GM12878 (cell line): ENCODE results near the gene DGKB. TPM values are rescaled to one million over a fixed set of nuclear protein-coding genes. Genes with fewer than 3 reads are reported as not detected.

Source experiments
- ATAC-seq: fragments of 200-7000 bp; cut with Tn5 transposase; 3 replicates; pipeline ENCODE4 v1.9.1; 2020; ENCODE audit warnings: mild to moderate bottlenecking, moderate library complexity
- BruUV-seq: library from RNA; stranded (reverse); fragments of 400-500 nt; replicated peaks from 2 replicates; lab custom pipeline; 2021; lab: Mats Ljungman, UMichigan
- CTCF ChIA-PET: fragments of 300-600 bp; sonication (Branson Sonifier 250); formaldehyde crosslinking; extraction: SDS; loops from one replicate; lab custom pipeline; 2021; ENCODE audit warnings: inconsistent platforms; lab: Yijun Ruan, JAX
- POLR2A ChIA-PET: fragments of 350-600 bp; formaldehyde crosslinking; extraction: SDS; loops from one replicate; lab custom pipeline; 2021; ENCODE audit warnings: inconsistent platforms; lab: Charles Lee
- RAD21 ChIA-PET: fragments of 300-600 bp; sonication (Branson Sonifier 250); formaldehyde crosslinking; loops from one replicate; lab custom pipeline; 2023; ENCODE audit warnings: antibody characterized with exemption; ENCODE audit not compliant: unreplicated experiment; lab: Charles Lee
- SMC1A ChIA-PET: fragments of 300-600 bp; sonication (Branson Sonifier 250); formaldehyde crosslinking; loops from one replicate; lab custom pipeline; 2023; ENCODE audit not compliant: unreplicated experiment, uncharacterized antibody; lab: Charles Lee
- DNase-seq: peaks from one replicate; pipeline ENCODE4 v3.0.0-alpha.2; 2011; ENCODE audit warnings: low read depth, low spot score
- FAIRE-seq: peaks from 3 replicates; lab custom pipeline; 2011; peaks lifted over from hg19 to GRCh38; lab: Jason Lieb, UNC
- H2AFZ ChIP-seq: 2 replicates; pipeline ENCODE4 v1.6.0; 2011; ENCODE audit warnings: low read depth, low read length, control low read depth; ENCODE audit not compliant: control insufficient read depth
- H3K27ac ChIP-seq: 2 replicates; pipeline ENCODE4 v1.5.1; 2011; ENCODE audit warnings: control low read depth; ENCODE audit not compliant: control insufficient read depth, insufficient read depth
- H3K27me3 ChIP-seq, 2 experiments: replicated peaks in 1 of 2; 2 replicates each; pipeline versions ENCODE4 v1.6.0 to v1.6.1; 2011; ENCODE audit warnings: low read length in 1 of 2; ENCODE audit not compliant: control insufficient read depth in 2 of 2, insufficient read depth in 2 of 2
- H3K36me3 ChIP-seq, 2 experiments: 2 replicates each; pipeline ENCODE4 v1.5.1; 2011; ENCODE audit warnings: low read length in 1 of 2; ENCODE audit not compliant: control insufficient read depth in 2 of 2, insufficient read depth in 2 of 2
- H3K4me1 ChIP-seq: 2 replicates; pipeline ENCODE4 v1.6.1; 2011; ENCODE audit warnings: mild to moderate bottlenecking, low read length, moderate library complexity, mixed read lengths; ENCODE audit not compliant: control insufficient read depth, insufficient read depth
- H3K4me2 ChIP-seq: 2 replicates; pipeline ENCODE4 v1.6.0; 2011; ENCODE audit warnings: control low read depth; ENCODE audit not compliant: control insufficient read depth, insufficient read depth
- H3K4me3 ChIP-seq: fragments of 200-600 bp; sonication (generic); 2 replicates; pipeline ENCODE4 v1.5.1; 2016
- H3K79me2 ChIP-seq: 2 replicates; pipeline ENCODE4 v1.6.0; 2011; ENCODE audit warnings: low read length; ENCODE audit not compliant: control insufficient read depth, insufficient read depth
- H3K9ac ChIP-seq: 2 replicates; pipeline ENCODE4 v1.8.0; 2011; ENCODE audit warnings: low read length, control low read depth, mixed read lengths; ENCODE audit not compliant: control insufficient read depth, insufficient read depth
- H3K9me3 ChIP-seq: replicated peaks from 3 replicates; pipeline ENCODE4 v1.5.1; 2011; ENCODE audit warnings: mild to moderate bottlenecking, low read length; ENCODE audit not compliant: control insufficient read depth, insufficient read depth
- H4K20me1 ChIP-seq: 2 replicates; pipeline ENCODE4 v1.6.0; 2011; ENCODE audit not compliant: control insufficient read depth, insufficient read depth
- ATF3 ChIP-seq: IDR thresholded peaks from 2 replicates; pipeline ENCODE4 v1.6.1; 2011; ENCODE audit warnings: low read depth, mild to moderate bottlenecking, low read length, moderate library complexity, borderline replicate concordance; ENCODE audit errors: extremely low read depth
- BACH1 ChIP-seq: fragments of 450-650 bp; IDR thresholded peaks from 2 replicates; pipeline ENCODE4 v1.6.1; 2017; ENCODE audit warnings: mild to moderate bottlenecking, borderline replicate concordance
- BCL3 ChIP-seq: IDR thresholded peaks from 2 replicates; pipeline ENCODE4 v1.6.1; 2011; ENCODE audit warnings: borderline replicate concordance, low read depth, mild to moderate bottlenecking, moderate library complexity, low read length; ENCODE audit not compliant: insufficient read depth, poor library complexity, severe bottlenecking
- NBN ChIP-seq: fragments of 450-650 bp; IDR thresholded peaks from 2 replicates; pipeline ENCODE4 v1.6.1; 2016
- NFYA ChIP-seq: IDR thresholded peaks from 2 replicates; pipeline ENCODE4 v1.6.1; 2011; ENCODE audit warnings: low read depth, mild to moderate bottlenecking, low read length, improper control_type of control experiment, borderline replicate concordance
- NFYB ChIP-seq: IDR thresholded peaks from 2 replicates; pipeline ENCODE4 v1.6.1; 2011; ENCODE audit warnings: low read depth, mild to moderate bottlenecking, low read length, improper control_type of control experiment, moderate library complexity; ENCODE audit not compliant: insufficient read depth
- RAD51 ChIP-seq: fragments of 450-650 bp; IDR thresholded peaks from 2 replicates; pipeline ENCODE4 v1.6.1; 2016; ENCODE audit warnings: moderate library complexity, mild to moderate bottlenecking, inconsistent platforms
- SUPT20H ChIP-seq: IDR thresholded peaks from 2 replicates; pipeline ENCODE4 v1.6.1; 2011; ENCODE audit warnings: low read depth, mild to moderate bottlenecking, low read length, moderate library complexity, borderline replicate concordance; ENCODE audit not compliant: control insufficient read depth
- TCF7 ChIP-seq: IDR thresholded peaks from 2 replicates; pipeline ENCODE4 v1.6.1; 2014; ENCODE audit warnings: antibody characterized with exemption, borderline replicate concordance
- WGBS: methylation state at CpG from one replicate; pipeline ENCODE4 v1.1.6; 2016; ENCODE audit warnings: low lambda C conversion rate; ENCODE audit not compliant: insufficient replicate concordance, insufficient coverage; ENCODE audit errors: missing lambda C conversion rate; 5-methylcytosine and 5-hydroxymethylcytosine counted together
- in situ Hi-C: fragments of 300-500 bp; cut with MboI; formaldehyde crosslinking; loops from 9 replicates; pipeline ENCODE4 v1.14.3; 2018; ENCODE audit warnings: mixed read lengths
- intact Hi-C: fragments of 100-400 bp; cut with micrococcal nuclease; formaldehyde crosslinking; loops from one replicate; pipeline ENCODE4 v1.14.2; 2022; ENCODE audit not compliant: unreplicated experiment
- polyA plus RNA-seq, 11 experiments: library from polyadenylated mRNA; depleted of rRNA in 4 of 11; unstranded in 6 of 11; stranded (reverse) in 5 of 11; fragments of >200 nt; fragmentation: Nextera tagmentation in 4 of 11; fragmentation: Illumina TruSeq in 1 of 11; extraction: Ambion mirVana in 4 of 11; extraction: Trizol in 1 of 11; gene quantifications; 1 replicate in 1 of 11; 2 replicates in 10 of 11; pipeline versions ENCODE4 v1.2.1 to v1.2.3, GENCODE V29; 2011 to 2016; ENCODE audit warnings: inconsistent platforms in 2 of 11, missing spikeins in 2 of 11, low read depth in 1 of 11
- total RNA-seq, 4 experiments: library from RNA; depleted of rRNA in 3 of 4; stranded (reverse); fragments of >200 nt in 3 of 4; fragmentation: Illumina TruSeq in 1 of 4; extraction: Trizol in 1 of 4; gene quantifications; 2 replicates each; pipeline versions ENCODE4 v1.2.1 to v1.2.3, GENCODE V29; 2013 to 2021
- TF ChIP-seq, protein P1 (sequence below): IDR thresholded peaks from 2 replicates; pipeline ENCODE4 v1.6.1; 2011; ENCODE audit warnings: mild to moderate bottlenecking, low read depth, low read length, moderate library complexity; ENCODE audit not compliant: insufficient replicate concordance

DGKB gene
- total and polyA plus RNA-seq, 10 of the 15 experiments (the other 5 are each of a cell fraction or from before 2014, with no cell fraction given), result 0.02 to 0.10 (median 0.04) TPM; not detected in 6

DNA sequence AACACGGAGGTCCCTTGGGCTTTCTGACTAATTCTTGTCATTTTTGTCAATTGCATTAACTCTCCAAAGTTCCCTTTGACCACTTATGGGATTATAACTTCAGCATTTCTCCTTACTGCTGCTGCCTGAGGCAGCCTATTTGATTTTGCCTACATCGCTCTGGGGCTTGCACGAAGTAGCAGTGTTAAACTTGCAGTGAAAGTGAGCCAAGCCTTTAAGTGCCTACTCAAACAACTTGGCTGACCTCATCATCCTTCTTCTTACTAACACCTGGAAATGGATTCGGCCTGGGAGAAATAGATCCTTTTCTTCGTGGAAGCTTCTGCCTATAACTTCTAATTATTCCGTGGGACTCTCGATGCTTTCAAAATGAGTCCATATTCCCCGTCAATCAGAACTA, 76.6 kb downstream of the DGKB start:
- Histone ChIP-seq H3K79me2 (no peaks in the 10 kb centered on the region), H3K4me2 (no peak overlapping the region), H3K27me3 (no peaks in the 10 kb centered on the region), H3K4me1 (no peaks in the 10 kb centered on the region)
- POLR2A ChIA-PET, result no interaction called here
- DNase-seq, result no peak
- CTCF ChIA-PET, result no interaction called here
- intact Hi-C loops, result no loop called here
- ATAC-seq, result no peak
- TF ChIP-seq BACH1 (no peak), BCL3 (no peak), SUPT20H (no peak), RAD51 (no peak), NFYA (no peak), NBN (no peak), NFYB (no peak), TCF7 (no peak), ATF3 (no peak)
- TF ChIP-seq, protein P1, sequence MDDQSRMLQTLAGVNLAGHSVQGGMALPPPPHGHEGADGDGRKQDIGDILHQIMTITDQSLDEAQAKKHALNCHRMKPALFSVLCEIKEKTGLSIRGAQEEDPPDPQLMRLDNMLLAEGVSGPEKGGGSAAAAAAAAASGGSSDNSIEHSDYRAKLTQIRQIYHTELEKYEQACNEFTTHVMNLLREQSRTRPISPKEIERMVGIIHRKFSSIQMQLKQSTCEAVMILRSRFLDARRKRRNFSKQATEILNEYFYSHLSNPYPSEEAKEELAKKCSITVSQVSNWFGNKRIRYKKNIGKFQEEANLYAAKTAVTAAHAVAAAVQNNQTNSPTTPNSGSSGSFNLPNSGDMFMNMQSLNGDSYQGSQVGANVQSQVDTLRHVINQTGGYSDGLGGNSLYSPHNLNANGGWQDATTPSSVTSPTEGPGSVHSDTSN, result no peak
- TF ChIP-seq, all 136 proteins: peak for 0
- H3K4me3 ChIP-seq, result no peak overlapping the region
- no peak overlapping the region for H3K9ac ChIP-seq
- H2AFZ ChIP-seq, result no peak overlapping the region
- H3K36me3 ChIP-seq, result no peaks in the 10 kb centered on the region
- ChIA-PET SMC1A (no interaction called here), RAD21 (no interaction called here)
- BruUV-seq, result no TSS peak
- no peak for FAIRE-seq
- in situ Hi-C loops, result no loop called here
- WGBS, result 26% methylated on average over 8 of the region's 8 CpGs
- no peaks in the 10 kb centered on the region for H4K20me1 ChIP-seq
- no peak overlapping the region for H3K27ac ChIP-seq
- no peaks in the 10 kb centered on the region for H3K9me3 ChIP-seq
